ENCODE data around the gene IL17RC. TPM values are rescaled to one million over a fixed set of nuclear protein-coding genes. Genes with fewer than 3 reads are reported as not detected.
A peak's percentile ranks its signal among the peaks of the same experiment; 100 is the strongest.
"Not testable (repeated sequence)": the region's sequence is repeated elsewhere in the genome, so short reads cannot be mapped to it uniquely, and the experiment has no call there.

Gene IL17RC, protein sequence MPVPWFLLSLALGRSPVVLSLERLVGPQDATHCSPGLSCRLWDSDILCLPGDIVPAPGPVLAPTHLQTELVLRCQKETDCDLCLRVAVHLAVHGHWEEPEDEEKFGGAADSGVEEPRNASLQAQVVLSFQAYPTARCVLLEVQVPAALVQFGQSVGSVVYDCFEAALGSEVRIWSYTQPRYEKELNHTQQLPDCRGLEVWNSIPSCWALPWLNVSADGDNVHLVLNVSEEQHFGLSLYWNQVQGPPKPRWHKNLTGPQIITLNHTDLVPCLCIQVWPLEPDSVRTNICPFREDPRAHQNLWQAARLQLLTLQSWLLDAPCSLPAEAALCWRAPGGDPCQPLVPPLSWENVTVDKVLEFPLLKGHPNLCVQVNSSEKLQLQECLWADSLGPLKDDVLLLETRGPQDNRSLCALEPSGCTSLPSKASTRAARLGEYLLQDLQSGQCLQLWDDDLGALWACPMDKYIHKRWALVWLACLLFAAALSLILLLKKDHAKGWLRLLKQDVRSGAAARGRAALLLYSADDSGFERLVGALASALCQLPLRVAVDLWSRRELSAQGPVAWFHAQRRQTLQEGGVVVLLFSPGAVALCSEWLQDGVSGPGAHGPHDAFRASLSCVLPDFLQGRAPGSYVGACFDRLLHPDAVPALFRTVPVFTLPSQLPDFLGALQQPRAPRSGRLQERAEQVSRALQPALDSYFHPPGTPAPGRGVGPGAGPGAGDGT
- total RNA-seq, result 20.4 TPM
- long read RNA-seq, partial matches to known transcripts, result 4 of 19 reads
- long read RNA-seq, other reads (novel, unspliced or antisense), result 14 of 19 reads

DNA sequence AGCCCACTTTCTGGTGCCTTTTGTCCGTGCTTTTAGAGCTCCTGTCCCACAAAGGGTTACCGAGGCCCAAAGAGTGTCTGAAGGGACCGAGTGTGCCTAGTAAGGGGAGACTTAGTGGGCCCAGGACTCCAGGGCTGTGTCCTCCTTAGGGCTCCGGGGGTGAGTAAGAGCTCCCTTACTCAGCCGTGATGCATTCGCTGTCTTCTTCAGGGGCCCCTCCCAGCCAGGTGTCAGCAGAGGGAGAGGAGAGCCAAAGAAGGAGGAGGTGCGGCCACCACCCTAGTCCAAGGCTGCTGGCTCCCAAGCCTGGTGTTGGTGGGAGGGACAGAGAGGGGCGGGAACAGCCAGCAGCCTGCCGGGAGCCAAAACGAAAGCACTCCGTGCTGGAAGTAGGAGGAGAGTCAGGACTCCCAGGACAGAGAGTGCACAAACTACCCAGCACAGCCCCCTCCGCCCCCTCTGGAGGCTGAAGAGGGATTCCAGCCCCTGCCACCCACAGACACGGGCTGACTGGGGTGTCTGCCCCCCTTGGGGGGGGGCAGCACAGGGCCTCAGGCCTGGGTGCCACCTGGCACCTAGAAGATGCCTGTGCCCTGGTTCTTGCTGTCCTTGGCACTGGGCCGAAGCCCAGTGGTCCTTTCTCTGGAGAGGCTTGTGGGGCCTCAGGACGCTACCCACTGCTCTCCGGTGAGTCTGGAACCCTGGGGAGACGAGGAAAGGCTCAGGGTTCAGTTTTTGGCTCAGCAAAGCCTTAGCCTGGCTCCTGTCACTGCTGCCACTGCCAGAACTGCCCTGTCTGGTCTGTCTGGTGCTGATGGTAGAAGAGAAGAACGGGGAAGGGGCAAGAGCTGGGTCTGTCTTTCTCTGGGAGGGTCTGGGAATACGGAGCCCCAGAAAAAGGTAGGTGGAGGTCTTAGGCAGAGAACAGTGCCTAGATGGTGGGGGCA, at the start of gene IL17RC:
IL17RC (plus strand) TSS at position 365 of the 947 bp plus-strand sequence; CDS start at position 583, 218 bp downstream.
- peak; percentile 93 for DNase-seq (ENCODE audit: low spot score)

DNA sequence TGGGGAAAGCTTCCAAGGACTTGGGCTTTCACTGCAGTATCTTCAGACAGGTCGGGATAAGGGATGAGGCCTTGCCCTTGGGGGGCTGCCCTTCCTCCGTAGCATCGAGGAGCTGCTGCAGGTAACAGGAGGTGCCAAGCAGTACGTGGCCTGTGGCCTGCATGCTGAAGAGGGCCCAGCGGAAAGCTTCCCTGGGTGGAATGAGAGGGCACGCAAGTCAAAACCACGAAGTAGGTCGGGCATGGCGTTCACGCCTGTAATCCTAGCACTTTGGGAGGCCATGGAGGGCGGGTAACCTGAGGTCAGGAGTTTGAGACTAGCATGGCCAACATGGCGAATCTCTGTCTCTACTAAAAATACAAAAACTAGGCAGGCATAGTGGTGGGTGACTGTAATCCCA, 49.8 kb upstream of the IL17RC start:
- intact Hi-C loops (cut with DNase I), result no loop called here
- DNase-seq (ENCODE audit: low spot score), result peak; percentile 39

More for the DNA sequence above, at the start of gene IL17RC:
- intact Hi-C loops (cut with DNase I), result loop anchor here (2.0 to 10.0 kb wide), 2 partner anchors 16 to 72 kb away; partner anchors contain the start of genes CRELD1 and RPUSD3

DNA sequence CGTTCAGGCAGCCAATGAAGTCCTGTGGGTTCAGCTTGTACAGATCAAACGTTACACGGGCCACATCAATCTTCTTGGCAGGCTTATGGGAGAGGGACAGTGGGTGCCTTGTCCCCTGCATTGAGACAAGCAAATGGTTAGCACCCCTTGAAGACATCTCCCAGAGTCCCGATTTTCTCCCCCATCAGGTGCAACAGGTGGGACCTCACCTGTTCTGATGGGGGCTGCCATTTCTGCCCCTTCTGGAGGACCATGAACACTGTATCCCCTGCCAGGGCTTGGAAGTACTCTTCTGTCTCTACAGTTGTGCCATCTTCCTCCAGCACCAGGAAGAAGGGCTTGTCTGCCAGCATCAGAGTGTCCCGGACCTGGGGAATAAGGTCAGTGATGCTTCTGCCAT, 46.9 kb upstream of the IL17RC start:
- intact Hi-C loops (cut with DNase I), result no loop called here
- no peak for DNase-seq (ENCODE audit: low spot score)

DNA sequence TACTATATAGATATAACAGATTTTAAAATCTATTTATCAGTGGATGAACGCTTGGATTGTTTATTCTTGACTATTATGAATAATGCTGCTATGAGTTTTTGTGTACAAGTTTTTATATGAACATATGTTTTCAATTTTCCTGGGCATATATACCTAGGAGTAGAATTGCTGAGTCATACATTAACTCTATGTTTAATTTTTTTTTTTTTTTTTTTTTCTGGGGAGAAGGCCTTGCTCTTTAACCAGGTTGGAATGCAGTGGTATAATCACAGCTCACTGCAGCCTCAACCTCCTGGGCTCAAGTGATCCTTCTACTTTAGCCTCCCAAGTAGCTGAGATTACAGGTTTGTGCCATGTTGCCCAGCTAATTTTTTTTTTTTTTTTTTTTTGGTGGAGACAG, 45.9 kb upstream of the IL17RC start:
- intact Hi-C loops (cut with DNase I), result no loop called here
- no peak for DNase-seq (ENCODE audit: low spot score)

DNA sequence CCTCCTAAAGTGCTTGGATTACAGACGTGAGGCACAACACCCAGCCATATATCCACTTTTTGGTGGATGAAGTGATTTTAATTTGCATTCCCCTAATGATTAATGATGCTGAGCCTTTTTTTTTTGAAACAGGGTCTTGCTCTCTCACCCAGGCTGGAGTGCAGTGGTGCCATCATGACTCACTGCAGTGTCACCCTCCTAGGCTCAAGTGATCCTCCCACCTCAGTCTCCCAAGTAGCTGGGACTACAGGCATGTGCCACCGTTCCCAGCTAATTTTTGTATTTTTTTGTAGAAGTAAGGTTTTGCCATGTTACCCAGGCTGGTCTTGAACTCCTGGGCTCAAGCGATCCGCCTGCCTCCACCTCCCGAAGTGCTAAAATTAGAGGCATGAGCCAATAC, 44.8 kb upstream of the IL17RC start:
- peak; percentile 7 for DNase-seq (ENCODE audit: low spot score)
- intact Hi-C loops (cut with DNase I), result not testable (repeated sequence)

DNA sequence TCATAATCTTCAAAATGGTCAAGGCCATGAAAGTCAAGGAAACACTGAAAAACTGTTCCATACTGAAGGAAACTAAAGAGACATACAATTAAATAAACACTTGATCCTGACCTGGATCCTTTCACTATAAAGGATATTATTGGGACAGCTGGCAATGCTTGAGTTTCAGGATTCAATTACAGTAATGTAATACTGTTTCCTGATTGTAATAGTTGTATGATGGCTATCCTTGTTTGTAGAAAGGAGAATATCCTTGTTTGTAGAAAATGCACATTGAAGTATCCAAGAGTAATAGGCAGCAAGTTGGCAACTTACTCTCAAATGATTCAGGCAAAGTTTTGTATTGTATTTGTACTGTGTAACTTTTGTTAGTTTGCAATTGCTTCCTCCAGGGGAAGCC, 41.5 kb upstream of the IL17RC start:
- intact Hi-C loops (cut with DNase I), result no loop called here

DNA sequence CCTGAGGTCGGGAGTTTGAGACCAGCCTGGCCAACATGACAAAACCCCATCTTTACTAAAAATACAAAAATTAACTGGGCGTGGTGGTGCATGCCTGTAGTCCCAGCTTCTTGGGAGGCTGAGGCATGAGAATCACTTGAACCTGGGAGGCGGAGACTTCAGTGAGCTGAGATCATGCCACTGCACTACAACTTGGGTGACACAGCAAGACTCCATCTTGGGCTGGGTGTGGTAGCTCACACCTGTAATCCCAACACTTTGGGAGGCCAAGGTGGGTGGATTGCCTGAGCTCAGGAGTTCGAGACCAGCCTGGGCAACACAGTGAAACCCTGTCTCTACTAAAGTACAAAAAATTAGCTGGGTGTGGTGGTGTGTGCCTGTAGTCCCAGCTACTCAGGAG, 40.6 kb upstream of the IL17RC start:
- intact Hi-C loops (cut with DNase I); DNase-seq (ENCODE audit: low spot score): not testable (repeated sequence)

More for the DNA sequence above, 41.5 kb upstream of the IL17RC start:
- no peak for DNase-seq (ENCODE audit: low spot score)

DNA sequence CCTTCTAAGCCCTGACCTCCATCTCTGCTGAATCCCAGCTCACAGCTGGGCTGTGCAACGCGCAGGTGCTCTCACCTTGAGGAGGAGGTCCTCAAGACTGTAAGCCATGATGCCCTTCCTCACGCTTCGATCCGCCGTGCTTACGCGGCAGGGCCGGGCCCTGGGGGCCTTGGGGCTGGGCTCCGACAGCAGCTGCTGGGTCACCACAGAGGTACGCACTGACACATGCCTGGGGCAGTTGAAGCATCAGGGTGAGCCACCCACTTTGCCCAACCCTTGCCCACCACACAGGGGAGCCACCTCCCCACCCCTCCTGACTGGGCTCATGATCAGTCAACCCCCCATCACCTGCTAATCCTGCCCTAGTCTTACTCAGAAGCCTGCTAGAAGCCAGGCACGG, 39.9 kb upstream of the IL17RC start:
- DNase-seq (ENCODE audit: low spot score), result no peak
- intact Hi-C loops (cut with DNase I), result no loop called here

DNA sequence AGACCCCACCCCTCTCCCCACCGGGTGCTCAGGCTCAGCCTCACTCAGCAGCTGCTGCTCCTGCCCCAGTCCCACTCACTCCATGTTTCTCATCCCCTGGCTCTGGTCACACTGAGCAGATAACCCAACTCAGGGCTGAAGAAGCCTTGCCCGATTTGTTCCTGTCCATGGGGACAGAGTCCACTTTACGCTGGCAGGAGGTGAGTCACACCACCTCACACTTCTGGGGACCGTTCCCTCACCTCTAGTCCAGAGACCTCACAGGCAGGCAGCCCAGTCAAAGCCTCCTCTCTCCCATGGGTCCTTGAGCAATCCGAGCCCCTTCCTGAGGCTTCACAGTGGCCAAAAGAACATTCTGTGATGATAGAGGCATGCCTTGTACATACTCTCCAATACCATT, 38.2 kb upstream of the IL17RC start:
- DNase-seq (ENCODE audit: low spot score), result no peak
- intact Hi-C loops (cut with DNase I), result no loop called here

DNA sequence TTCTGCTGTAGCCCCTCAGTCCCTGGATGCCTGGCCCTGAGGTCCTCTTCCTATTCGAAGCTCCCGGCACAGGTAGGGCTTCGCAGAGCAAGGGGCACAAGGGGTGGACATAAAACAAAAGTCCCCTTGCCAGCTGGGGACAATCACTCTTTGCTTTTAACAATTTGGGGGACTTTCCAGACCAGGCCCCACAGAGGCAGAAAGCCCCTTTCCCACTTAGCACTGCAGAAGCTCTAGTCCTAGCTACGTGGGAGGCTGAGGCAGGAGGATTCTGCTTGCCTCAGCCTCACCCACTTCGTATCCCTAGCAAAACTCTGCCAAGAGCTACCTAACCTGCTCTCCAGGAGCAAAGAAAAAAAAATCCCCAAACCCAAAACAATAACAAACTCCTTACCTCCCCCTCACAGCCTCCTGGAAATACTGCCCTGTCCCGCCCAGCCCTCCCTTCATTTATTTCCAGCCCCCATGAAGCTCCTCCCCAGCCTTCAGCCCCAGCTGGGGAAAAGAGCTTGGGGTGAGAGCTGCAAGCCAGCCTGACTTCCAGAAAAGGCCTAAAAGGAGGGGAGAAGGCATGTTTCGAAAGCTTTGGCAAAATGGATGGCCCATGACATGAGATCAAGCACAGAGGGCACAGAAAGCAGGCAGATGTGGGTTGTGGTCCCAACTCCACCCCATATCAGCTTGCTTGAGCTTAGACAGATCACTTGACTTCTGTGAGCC, 36.9 kb upstream of the IL17RC start, which contains the start of gene CIDEC:
CIDEC (minus strand) TSS at position 424 of the 720 bp plus-strand sequence. CDS start 1,767 bp downstream, outside the sequence.
- DNase-seq (ENCODE audit: low spot score), result no peak

DNA sequence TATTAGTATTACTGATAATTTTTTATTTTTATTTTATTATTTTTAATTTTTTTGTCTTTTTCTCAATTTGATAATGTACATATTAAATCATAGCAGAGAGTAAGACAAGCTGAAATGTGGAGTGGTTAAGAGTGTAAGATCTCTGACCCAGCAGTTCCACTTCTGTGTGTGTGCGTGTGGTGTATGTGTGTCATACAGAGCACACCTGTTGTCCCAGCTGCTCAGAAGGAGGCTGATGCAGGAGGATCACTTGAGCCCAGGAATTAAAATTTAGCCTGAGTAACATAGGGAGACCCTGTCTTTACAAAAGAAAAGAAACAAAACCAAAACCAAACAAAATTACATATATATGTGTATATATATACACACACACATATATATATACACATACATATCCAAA, 35.5 kb upstream of the IL17RC start:
- DNase-seq (ENCODE audit: low spot score), result no peak
- intact Hi-C loops (cut with DNase I), result no loop called here

More for the DNA sequence above, 36.9 kb upstream of the IL17RC start, which contains the start of gene CIDEC:
- intact Hi-C loops (cut with DNase I), result no loop called here

DNA sequence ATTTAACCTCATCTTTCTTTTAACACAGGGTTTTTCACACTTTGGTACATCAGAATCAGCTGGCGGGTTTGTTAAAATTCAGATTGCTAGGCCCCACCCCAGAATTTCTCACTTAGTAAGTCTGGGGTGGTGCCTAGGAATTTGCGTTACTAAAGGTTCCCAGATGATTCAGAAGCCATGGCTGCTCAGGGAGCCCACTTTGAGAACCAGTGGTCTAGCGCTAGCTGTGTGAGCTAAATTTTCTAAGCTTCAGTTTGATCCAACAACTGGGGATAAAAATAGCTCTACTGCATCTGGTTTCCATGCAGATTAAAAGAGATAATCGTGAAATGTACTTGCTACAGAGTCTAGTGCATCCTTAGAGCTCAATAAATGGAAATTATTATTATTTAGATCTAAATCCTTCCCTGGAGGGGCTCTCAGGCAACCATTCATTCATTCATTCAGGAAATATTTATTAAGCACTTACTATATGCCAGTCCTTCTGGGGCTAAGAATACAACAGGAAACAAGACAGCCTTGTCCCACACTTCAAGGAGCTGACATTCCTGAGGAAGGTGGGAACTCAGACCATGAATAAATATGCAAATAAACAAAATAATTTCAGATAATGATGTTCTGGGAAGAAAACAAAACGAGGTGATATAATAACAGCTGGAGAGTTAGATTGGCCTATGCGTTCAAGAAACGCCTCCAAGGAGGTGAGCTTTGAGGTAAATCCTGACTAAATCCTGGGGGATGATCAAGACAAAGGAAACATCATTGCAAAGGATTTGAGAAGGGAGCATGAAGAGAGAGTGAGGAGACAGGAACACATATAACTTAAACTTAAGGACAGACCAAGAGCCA, 33.0 kb upstream of the IL17RC start:
- no peak for DNase-seq (ENCODE audit: low spot score)
- intact Hi-C loops (cut with DNase I), result no loop called here

DNA sequence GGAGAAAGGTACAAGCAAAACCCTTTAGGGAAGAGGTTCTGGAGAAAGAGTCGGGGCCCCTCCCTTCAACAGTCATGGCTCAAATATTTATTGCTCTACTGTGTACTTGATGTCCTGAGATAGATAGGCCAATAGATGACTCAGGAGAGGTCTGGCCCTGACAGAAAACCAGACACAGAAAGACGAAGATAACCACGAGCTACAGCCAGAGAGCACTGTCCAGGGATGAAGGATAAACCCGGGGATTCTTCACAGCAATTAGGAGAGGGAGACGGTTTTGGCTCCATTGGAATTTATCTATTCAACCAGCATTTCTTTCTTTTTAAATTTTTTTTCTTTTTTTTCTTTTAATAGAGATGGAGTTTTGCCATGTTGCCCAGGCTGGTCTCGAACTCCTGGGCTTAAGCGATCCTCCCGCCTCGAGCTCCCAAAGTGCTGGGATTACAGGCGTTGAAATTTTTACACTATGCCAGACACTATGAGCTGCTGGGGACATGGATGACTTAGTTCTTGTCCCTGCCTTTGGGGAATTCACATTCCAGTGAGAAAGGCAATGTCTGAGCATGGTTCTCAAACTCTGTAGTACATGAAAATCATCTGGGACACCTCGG, 32.2 kb upstream of the IL17RC start:
- intact Hi-C loops (cut with DNase I), result no loop called here

DNA sequence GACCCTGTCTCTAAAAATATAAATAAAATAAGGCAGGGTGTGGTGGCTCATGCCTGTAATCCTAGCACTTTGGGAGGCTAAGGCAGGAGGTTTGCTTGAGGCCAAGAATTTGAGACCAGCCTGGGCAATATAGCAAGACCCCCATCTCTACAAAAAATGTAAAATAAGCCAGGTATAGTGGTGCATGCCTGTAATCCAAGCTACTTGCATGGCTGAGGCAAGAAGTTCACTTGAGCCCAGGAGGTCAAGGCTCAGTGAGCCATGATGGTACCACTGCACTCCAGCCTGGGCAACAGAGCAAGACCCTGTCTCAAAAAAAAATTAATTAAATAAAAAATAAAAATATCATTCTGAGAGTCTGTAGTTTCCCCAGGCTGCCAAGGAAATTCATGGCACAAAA, 30.6 kb upstream of the IL17RC start:
- intact Hi-C loops (cut with DNase I), result no loop called here
- no peak for DNase-seq (ENCODE audit: low spot score)

More for the DNA sequence above, 32.2 kb upstream of the IL17RC start:
- no peak for DNase-seq (ENCODE audit: low spot score)

DNA sequence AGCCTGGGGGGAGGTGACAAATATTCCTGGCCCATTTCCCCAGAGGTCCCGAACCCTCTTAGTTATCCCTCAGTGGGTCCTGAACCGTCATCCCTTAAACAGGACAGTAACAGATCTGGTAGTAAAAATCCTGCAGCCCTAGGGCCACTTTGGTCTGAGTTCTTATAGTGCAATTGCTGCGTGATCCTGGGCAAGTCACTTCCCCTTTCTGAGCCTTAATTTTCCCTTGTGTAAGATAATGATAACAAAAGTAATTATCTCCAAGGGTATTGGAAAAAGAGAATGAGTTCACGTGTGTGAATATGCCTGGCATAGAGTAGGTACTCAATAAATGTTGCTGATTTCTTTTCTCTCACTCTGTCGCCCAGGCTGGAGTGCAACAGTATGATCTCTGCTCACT, 29.4 kb upstream of the IL17RC start:
- intact Hi-C loops (cut with DNase I), result no loop called here
- no peak for DNase-seq (ENCODE audit: low spot score)

DNA sequence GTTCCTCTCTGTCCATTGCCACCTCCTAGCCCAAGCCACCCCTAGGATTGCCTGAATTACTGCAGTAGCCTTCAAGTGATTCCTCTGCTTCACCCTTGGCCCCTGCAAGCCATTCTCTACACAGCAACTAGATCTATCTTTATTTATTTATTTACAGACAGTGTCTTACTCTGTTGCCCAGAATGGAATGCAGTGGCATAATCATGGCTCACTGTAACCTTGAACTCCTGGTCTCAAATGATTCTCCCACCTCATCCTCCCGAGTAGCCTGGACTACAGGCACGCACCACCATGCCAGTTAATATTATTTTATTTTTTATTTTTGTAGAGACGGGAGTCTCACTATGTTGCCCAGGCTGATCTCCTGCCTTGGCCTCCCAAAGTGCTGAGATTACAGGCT, 28.4 kb upstream of the IL17RC start:
- intact Hi-C loops (cut with DNase I), result no loop called here
- DNase-seq (ENCODE audit: low spot score), result no peak

DNA sequence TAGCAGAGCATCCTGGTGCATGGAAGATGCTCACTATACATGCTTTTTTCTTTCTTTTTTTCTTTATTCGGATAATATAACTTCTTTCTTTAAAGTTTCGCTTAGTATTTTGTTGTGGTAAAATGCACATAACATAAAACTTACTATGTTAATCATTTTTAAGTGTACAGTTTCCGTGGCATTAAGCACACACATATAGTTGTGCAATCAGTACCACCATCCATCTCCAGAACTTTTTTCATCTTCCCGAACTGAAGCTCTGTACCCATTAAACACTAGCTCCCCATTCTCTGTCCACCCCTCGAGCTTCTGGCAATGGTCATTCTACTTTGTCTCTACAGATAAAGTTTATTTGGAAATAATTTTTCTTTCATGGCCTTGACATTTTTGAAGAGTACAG, 27.5 kb upstream of the IL17RC start:
- intact Hi-C loops (cut with DNase I), result no loop called here

More for the DNA sequence above, 27.5 kb upstream of the IL17RC start:
- no peak for DNase-seq (ENCODE audit: low spot score)

Data from cardiac septum (tissue), 1 donor.